Panc1 (cell line): Measurements from ENCODE around the gene CACNA2D4.

ENCODE experiments used
- POLR2AphosphoS5 ChIP-seq: IDR thresholded peaks from 2 replicates; pipeline ENCODE4 v1.6.1; 2012; ENCODE audit warnings: mild to moderate bottlenecking, low read depth, low read length, moderate library complexity
- SIN3A ChIP-seq: IDR thresholded peaks from 2 replicates; pipeline ENCODE4 v1.6.1; 2012; ENCODE audit warnings: low read depth, mild to moderate bottlenecking, low read length, moderate library complexity, borderline replicate concordance; ENCODE audit not compliant: insufficient read depth
- TCF7L2 ChIP-seq: IDR thresholded peaks from 2 replicates; pipeline ENCODE4 v1.6.1; 2011; ENCODE audit warnings: mild to moderate bottlenecking, low read depth, low read length, inconsistent platforms
- TF ChIP-seq, protein P1 (sequence below): fragments of 450-650 bp; IDR thresholded peaks from 2 replicates; pipeline ENCODE4 v1.5.1; 2017; ENCODE audit warnings: mild to moderate bottlenecking

DNA sequence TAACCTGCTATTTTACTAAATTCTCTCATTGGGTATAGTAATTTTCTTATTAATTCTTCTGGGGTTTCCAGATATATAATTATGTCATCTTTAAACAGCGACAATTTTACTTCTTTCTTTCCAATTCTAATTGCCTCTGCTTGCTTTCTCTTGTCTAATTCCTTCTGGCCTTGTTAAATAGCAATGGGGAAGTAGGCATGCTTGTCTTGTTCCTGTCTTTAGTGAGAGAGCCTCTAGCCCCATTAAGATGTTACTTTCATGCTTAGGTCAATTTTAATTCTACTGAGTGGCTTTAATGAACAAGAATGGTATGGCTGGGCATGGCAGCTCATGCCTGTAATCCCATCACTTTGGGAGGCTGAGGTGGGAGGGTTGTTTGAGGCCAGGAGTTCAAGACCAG is 66.4 kb downstream of the CACNA2D4 start:
- TF ChIP-seq SIN3A = no peak
- TF ChIP-seq, protein P1, sequence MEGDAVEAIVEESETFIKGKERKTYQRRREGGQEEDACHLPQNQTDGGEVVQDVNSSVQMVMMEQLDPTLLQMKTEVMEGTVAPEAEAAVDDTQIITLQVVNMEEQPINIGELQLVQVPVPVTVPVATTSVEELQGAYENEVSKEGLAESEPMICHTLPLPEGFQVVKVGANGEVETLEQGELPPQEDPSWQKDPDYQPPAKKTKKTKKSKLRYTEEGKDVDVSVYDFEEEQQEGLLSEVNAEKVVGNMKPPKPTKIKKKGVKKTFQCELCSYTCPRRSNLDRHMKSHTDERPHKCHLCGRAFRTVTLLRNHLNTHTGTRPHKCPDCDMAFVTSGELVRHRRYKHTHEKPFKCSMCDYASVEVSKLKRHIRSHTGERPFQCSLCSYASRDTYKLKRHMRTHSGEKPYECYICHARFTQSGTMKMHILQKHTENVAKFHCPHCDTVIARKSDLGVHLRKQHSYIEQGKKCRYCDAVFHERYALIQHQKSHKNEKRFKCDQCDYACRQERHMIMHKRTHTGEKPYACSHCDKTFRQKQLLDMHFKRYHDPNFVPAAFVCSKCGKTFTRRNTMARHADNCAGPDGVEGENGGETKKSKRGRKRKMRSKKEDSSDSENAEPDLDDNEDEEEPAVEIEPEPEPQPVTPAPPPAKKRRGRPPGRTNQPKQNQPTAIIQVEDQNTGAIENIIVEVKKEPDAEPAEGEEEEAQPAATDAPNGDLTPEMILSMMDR = no peak
- no peak for TF ChIP-seq TCF7L2
- no peak for TF ChIP-seq POLR2AphosphoS5
